AG10803 (cell line): Measurements from ENCODE around the gene TMEM132D.
"Not testable (repeated sequence)": the region's sequence is repeated elsewhere in the genome, so short reads cannot be mapped to it uniquely, and the experiment has no call there.

Experiments used
- DNase-seq: peaks from one replicate; pipeline ENCODE4 v3.0.0; 2010; ENCODE audit warnings: low read depth
- H3K4me3 ChIP-seq: 2 replicates; pipeline ENCODE4 v1.5.1; 2011; ENCODE audit warnings: mild to moderate bottlenecking, low read length, control low read depth
- CTCF ChIP-seq: conservative IDR thresholded peaks from 2 replicates; pipeline ENCODE4 v1.5.1; 2011; ENCODE audit warnings: mild to moderate bottlenecking, low read length, control low read depth, inconsistent platforms

TMEM132D gene

GRCh38 chr12:129049917-129050316 lies 853.9 kb downstream of the TMEM132D start:
- DNase-seq, result no peak
- H3K4me3 ChIP-seq, result no peak overlapping the region
- no peak for TF ChIP-seq CTCF

- not testable (repeated sequence) for DNase-seq, H3K4me3 ChIP-seq
These were observed 860.5 kb downstream of the TMEM132D start for GRCh38 chr12:129043334-129043733.

GRCh38 chr12:129036135-129036534 lies 867.7 kb downstream of the TMEM132D start:
- TF ChIP-seq CTCF, result no peak

GRCh38 chr12:129034558-129035289 lies 869.1 kb downstream of the TMEM132D start:
- no peak for DNase-seq
- TF ChIP-seq CTCF, result no peak
- no peak overlapping the region for H3K4me3 ChIP-seq

More at GRCh38 chr12:129036135-129036534, 867.7 kb downstream of the TMEM132D start:
- H3K4me3 ChIP-seq, result no peak overlapping the region
- DNase-seq, result no peak

GRCh38 chr12:129028844-129029243 lies 875.0 kb downstream of the TMEM132D start:
- H3K4me3 ChIP-seq, result no peak overlapping the region
- no peak for DNase-seq
- TF ChIP-seq CTCF, result no peak

GRCh38 chr12:129025055-129025454 lies 878.8 kb downstream of the TMEM132D start:
- TF ChIP-seq CTCF, result no peak
- H3K4me3 ChIP-seq, result no peak overlapping the region
- DNase-seq, result no peak
